Mesenteric fat pad (tissue), 1 donor: ENCODE results near the gene LRP1B. TPM values are rescaled to one million over a fixed set of nuclear protein-coding genes. Genes with fewer than 3 reads are reported as not detected.
"Not testable (repeated sequence)": the region's sequence is repeated elsewhere in the genome, so short reads cannot be mapped to it uniquely, and the experiment has no call there.

Experiments
- DNase-seq: peaks from one replicate; pipeline ENCODE4 v3.0.0-alpha.2; 2020; ENCODE audit warnings: low spot score
- total RNA-seq: library from RNA; stranded (reverse); fragmentation: NEBNext Ultra II Directional; extraction: Animal tissue kit (Norgen Biotek cat#: 25700); gene quantifications from one replicate; pipeline ENCODE4 v1.2.1, GENCODE V29; 2021
- donor health status: DM: yes; HTN: yes; CAD: no.

The LRP1B gene
- total RNA-seq, 1 donor from 2014 or later = 0.22 TPM

- DNase-seq = no peak
Measured at GRCh38 chr2:140744379-140744778, 1386.4 kb downstream of the LRP1B start.

- no peak for DNase-seq
Measured at GRCh38 chr2:140737006-140737405, 1393.8 kb downstream of the LRP1B start.

GRCh38 chr2:140734992-140735391 lies 1395.8 kb downstream of the LRP1B start:
- no peak for DNase-seq

- DNase-seq = no peak
Measured at GRCh38 chr2:140718999-140719398, 1411.8 kb downstream of the LRP1B start.

- DNase-seq = no peak
Measured at GRCh38 chr2:140717481-140717880, 1413.3 kb downstream of the LRP1B start.

GRCh38 chr2:140714586-140714985 lies 1416.2 kb downstream of the LRP1B start:
- no peak for DNase-seq

GRCh38 chr2:140711867-140712266 lies 1418.9 kb downstream of the LRP1B start:
- no peak for DNase-seq

GRCh38 chr2:140701726-140702125 lies 1429.1 kb downstream of the LRP1B start:
- DNase-seq = no peak

GRCh38 chr2:140698636-140699035 lies 1432.2 kb downstream of the LRP1B start:
- no peak for DNase-seq

GRCh38 chr2:140696449-140696848 lies 1434.4 kb downstream of the LRP1B start:
- no peak for DNase-seq

GRCh38 chr2:140695155-140695554 lies 1435.7 kb downstream of the LRP1B start:
- DNase-seq = no peak

- no peak for DNase-seq
Measured at GRCh38 chr2:140687825-140688224, 1443.0 kb downstream of the LRP1B start.

- DNase-seq = no peak
Measured at GRCh38 chr2:140683658-140684057, 1447.2 kb downstream of the LRP1B start.

GRCh38 chr2:140680862-140681261 lies 1450.0 kb downstream of the LRP1B start:
- no peak for DNase-seq

GRCh38 chr2:140679752-140680151 lies 1451.1 kb downstream of the LRP1B start:
- DNase-seq = no peak

- DNase-seq = no peak
Measured at GRCh38 chr2:140669911-140670310, 1460.9 kb downstream of the LRP1B start.

- no peak for DNase-seq
Measured at GRCh38 chr2:140667203-140667602, 1463.6 kb downstream of the LRP1B start.

- no peak for DNase-seq
Measured at GRCh38 chr2:140662504-140662903, 1468.3 kb downstream of the LRP1B start.

- DNase-seq = no peak
Measured at GRCh38 chr2:140658760-140659692, 1471.8 kb downstream of the LRP1B start.

GRCh38 chr2:140657657-140658056 lies 1473.2 kb downstream of the LRP1B start:
- no peak for DNase-seq

- DNase-seq = no peak
Measured at GRCh38 chr2:140654565-140654964, 1476.3 kb downstream of the LRP1B start.

- DNase-seq = no peak
Measured at GRCh38 chr2:140650825-140651224, 1480.0 kb downstream of the LRP1B start.

- not testable (repeated sequence) for DNase-seq
Measured at GRCh38 chr2:140650134-140650533, 1480.7 kb downstream of the LRP1B start.
